Prostate gland (tissue), 2 donors: ENCODE data around the gene USP13.

Experiments
- CTCF ChIP-seq, 4 experiments: fragments of 200-600 bp in 2 of 4; fragments of 450-650 bp in 2 of 4; sonication (generic) in 2 of 4; IDR thresholded peaks; 1 replicate in 3 of 4; 2 replicates in 1 of 4; pipeline ENCODE4 v1.5.1; 2016 to 2019; ENCODE audit warnings: antibody characterized with exemption in 4 of 4, mild to moderate bottlenecking in 2 of 4, moderate library complexity in 2 of 4
- POLR2A ChIP-seq: fragments of 450-650 bp; IDR thresholded peaks from one replicate; pipeline ENCODE4 v1.6.1; 2016; ENCODE audit warnings: antibody characterized with exemption, mild to moderate bottlenecking
- POLR2AphosphoS5 ChIP-seq: sonication (generic); formaldehyde crosslinking; IDR thresholded peaks from one replicate; pipeline ENCODE4 v1.6.1; 2017; ENCODE audit warnings: antibody characterized with exemption

GRCh38 chr3:179829401-179829800 is 176.6 kb downstream of the USP13 start:
- TF ChIP-seq CTCF (IDR thresholded peaks at IDR 0.05) (no peak), POLR2A (no peak), POLR2AphosphoS5 (no peak)
